HG02973 (cell line): ENCODE data around the gene CUTA.

Experiments
- ATAC-seq: cut with Tn5 transposase; IDR thresholded peaks from one replicate; pipeline ENCODE4 v1.9.1; 2021; ENCODE audit warnings: moderate library complexity; ENCODE audit not compliant: unreplicated experiment

The CUTA gene

GRCh38 chr6:33439956-33440648 lies 22.2 kb upstream of the CUTA start:
- no peak for ATAC-seq

DNA sequence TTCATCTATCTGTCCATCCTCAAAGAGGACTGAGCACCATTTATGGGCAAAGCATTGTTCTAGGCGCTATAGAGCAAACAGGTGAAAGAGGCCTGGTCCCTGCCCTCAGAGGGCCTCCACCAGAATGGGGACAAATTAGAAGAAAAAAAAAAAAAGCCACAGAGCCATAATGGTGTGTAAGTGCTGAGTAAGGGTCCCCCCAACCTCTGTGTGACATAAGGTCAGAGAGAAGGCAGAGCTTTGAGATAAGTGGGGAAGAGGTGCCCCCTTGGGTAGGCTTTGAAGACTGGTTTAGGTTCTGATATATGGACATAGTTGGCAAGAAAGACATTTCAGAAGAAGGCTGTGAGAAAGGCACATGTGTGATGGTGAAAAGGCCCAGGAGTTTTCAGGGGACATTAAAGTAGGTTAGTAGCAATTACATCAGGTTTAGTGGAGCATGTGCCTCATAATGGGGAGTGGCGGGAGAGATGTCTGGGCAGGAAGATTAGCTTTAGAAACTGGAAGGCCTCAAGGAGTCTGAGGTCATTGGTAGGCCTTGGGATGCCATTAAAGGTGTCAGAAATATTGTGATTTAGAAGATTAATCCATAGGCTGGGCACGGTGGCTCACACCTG lies 21.2 kb upstream of the CUTA start:
- ATAC-seq = no peak

DNA sequence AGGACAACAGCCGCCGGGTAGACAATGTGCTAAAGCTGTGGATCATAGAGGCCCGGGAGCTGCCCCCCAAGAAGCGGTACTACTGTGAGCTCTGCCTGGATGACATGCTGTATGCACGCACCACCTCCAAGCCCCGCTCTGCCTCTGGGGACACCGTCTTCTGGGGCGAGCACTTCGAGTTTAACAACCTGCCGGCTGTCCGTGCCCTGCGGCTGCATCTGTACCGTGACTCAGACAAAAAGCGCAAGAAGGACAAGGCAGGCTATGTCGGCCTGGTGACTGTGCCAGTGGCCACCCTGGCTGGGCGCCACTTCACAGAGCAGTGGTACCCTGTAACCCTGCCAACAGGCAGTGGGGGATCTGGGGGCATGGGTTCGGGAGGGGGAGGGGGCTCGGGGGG lies 19.8 kb upstream of the CUTA start:
- ATAC-seq = no peak

GRCh38 chr6:33434961-33435360 lies 17.1 kb upstream of the CUTA start:
- ATAC-seq = no peak

GRCh38 chr6:33433544-33434191 lies 15.8 kb upstream of the CUTA start:
- no peak for ATAC-seq

- ATAC-seq = no peak
Observed at GRCh38 chr6:33433001-33433543, 15.2 kb upstream of the CUTA start.

DNA sequence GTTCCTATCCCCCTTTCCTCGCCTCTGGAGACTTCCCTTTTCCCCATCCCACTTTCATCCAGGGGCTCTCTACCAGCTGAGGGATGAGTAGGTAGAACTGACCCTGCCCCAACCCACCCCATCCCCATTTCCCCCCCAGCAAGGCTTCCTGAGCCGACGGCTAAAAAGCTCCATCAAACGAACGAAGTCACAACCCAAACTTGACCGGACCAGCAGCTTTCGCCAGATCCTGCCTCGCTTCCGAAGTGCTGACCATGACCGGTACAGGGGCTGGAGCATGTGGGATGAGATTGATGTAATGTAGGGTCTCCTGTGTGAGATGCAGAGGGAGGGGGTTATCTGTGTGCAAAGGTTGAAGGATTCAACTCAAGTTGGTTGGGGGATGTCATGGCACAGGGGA lies 14.6 kb upstream of the CUTA start:
- no peak for ATAC-seq

DNA sequence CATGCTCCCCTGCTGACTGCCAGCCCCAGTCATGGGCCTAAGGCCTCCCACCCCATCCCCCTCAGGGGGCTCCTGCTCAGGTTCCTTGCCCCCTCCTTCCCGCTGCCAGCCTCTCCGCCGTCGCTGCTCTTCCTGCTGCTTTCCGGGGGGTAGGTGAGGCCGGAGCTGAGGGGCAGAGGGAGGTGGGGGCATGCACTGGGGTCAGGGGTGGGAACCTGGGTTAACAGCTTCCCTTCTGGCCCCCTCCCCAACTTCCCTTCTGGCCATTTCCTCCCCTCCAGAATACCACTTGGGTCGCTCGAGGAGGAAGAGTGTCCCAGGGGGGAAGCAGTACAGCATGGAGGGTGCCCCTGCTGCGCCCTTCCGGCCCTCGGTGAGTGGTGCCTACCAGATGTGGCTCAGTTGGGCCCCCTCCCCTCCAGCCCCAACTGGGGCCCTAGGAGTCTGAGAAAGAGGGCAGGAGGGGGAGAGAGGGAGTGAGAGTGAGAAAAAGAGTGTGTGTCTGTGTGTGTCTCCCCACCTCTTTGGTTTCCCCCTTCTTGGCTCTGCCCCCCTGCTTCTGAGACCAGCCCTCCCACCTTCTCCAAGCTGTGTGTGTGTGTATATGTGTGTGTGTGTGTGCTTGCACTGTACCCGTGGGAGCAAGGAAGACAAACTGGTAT lies 14.1 kb upstream of the CUTA start:
- no peak for ATAC-seq

GRCh38 chr6:33430991-33431879 lies 13.3 kb upstream of the CUTA start:
- ATAC-seq = no peak

DNA sequence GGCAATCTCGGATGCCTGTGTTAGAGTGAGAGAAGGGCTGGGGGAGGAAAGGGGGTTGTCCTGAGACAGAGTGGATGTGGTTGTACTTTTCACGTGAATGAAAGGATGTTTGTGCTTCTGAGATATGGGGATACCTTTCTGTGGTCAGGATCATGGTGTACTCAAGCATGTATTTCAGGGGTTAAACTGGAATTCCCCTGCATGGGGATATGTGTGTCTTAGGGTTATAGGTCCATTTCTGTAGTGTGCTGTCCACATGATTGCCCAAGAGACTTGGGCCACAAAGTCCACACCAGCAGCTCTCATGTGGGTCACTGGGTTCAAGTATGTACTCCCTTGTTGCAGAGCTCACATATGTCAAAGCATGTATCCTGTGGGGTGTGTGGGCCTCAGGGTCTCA lies 12.4 kb upstream of the CUTA start:
- ATAC-seq = no peak

DNA sequence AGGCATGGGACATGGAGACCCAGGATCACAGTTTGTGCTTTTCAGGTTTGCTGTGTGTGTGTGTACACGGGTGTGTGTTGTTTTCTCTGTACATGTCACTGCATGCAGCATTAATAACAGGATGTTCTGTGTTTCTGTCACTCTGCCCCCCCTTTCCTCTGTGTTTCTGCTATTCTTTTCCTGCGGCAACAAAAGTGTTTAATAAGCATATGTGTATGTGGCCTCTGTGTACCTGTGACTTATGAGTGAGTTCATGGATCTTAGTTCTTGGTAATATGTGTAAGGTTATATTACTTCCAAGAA lies 11.8 kb upstream of the CUTA start:
- ATAC-seq = no peak

DNA sequence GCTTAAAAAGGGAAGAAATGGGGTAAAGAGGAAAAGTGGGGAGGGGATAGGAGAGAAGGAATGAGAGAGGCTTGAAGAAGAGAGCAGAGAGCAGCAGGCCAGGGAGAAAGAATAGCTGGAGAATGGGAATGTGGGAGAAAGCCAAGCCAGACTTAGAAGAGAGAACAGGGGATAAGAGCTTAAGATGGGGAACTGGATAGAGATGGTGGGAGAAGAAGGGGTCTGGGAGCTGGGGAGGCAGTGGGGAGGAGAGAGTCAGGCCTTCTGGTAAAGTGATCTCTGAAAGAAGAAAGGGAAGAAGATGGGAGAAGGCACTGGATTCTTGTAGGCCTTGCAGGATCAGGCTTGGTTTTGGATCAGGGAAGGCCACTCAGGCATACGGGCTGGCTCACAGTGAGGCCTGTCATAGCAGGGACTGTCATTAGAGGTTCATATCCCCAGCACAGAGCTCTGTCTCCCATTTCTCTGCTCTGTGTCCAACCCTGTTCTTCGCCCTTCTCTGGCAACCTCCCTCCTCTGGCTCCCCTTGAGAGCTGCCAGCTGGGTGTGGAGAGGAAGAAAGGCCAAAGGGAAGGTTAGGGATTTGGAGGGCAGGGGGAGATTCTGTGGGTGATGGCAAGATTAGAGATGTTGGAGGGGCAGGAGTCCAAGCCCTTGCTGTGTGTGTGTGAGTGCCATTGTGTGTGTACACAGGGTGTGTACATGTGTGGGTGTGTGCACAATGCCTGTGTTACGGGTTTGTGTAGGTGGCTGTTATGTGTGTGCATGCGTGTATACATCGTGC lies 11.3 kb upstream of the CUTA start:
- no peak for ATAC-seq

DNA sequence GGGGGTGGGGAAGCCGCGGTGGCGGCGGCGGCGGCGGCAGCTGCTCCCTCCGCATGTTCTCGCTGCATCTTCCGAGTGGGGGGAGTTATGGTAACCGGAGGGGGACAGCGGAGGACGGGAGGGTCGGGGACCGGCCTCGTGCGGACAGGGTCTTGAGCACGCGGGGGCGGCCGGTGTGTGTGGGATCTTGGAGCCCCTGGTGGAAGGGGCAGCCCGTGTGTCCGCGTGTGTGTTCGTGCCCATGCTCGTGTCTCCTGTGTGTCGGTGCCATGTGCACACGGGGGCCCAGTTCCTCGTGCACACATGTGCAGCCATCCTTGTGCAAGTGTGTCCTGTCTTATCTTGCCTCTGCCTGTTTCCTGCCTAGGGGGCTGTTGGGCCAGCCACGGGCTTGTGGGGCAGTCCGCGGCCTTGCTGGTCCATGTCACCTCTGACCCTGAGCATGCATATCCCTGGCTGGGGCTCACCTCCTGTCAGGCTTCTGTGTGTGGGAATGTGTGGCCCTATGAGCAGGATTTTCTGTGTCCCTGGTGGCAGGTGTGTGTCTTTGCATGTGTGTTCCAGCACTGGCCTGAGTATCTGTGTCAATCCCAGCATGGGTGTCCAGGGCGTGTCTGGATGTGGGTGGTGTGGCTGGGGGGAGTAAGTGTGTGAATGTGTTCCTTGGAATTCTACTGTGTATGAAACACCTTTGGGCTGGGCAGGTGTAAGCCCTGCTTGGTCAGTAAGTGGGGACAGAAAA lies 10.5 kb upstream of the CUTA start:
- ATAC-seq = no peak

GRCh38 chr6:33427585-33428223 lies 9.8 kb upstream of the CUTA start:
- no peak for ATAC-seq

DNA sequence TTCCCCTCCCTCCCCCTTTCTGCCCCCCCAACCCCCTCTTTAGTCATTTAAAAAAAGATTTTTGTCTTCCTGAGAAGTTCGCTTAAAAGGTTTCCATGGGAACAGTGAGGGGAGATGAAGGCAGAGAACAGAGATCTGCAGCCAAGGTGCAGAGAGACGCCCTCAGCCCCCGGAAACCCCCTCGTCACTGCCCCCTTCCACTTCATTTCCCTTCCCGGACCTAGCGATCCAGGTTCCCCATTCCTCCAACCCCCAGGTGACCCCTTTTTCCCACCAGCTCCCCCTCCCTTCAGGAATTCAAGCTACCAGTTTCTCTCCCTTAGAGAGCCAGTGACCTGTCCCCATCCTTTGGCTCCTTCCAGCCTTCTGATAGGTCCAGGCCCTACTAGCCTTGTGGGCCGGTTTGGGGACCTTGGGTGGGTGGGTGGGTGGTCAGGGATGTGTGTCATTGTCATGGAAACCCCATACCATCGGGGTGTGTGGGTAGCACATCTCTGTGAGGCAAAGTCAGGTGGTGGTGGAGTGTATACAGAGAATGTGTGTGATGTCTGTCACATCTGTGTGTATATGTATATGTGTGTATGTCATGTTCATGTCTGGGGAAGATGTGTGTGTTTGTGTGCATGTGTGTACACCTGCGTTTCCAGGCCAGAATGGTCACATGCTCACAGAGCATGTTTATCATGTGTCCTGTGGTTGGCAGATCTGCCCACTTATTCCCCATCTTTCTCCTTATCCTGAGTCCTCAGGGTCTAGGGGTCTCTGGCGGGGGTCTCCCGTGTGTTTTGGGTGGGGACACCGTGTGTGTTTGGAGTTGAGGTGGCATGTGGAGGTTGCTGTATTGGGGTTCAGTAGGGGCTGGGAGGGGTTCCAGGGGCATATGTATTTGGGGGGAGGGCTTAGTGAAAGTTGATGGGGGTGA lies 8.9 kb upstream of the CUTA start:
- no peak for ATAC-seq

DNA sequence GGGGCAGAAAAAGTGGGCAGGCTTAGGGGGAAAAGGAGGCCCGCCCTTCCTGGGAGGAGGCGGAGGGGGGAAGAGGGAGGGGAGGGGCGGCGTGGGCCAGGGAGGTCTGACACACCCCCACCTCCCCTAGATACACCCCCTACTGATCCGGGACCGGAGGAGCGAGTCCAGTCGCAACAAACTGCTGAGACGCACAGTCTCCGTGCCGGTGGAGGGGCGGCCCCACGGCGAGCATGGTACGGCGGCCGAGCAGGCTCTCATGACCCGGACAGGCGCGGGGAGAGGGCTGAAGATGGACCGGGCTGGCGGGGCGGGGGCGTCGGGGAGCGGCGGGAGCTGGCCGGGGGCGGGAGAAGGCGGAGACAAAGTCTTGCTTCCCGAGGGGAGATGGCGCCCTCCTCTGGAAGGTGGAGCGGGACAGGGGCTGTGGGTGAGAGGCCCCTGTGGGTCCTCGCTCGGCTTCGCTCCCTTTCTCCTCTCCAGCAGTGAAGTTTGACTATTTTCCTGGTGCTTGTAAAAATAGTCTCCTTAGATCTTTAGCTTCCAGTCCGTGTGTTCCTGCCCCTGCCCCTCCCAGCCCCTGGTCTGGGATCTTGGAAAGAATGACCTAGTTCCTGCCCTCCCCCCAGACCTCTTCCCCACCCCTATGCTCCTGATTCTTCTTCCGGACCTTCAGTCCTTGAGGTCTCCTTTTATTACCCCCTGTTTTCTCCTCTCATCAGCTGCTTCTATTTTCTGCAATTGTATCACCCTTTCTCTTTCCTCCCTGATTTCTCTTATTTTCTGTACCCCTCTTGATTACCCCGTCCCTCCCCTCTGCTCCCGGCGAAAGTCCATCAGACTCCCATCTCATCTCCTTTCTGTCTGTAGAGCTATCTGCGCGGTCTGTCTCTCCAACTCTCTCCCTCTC lies 8.0 kb upstream of the CUTA start:
- ATAC-seq = peak; percentile 34
